ENCODE data around the gene PLA2G1B. TPM values are rescaled to one million over a fixed set of nuclear protein-coding genes. Genes with fewer than 3 reads are reported as not detected.

Gene PLA2G1B
- polyA plus RNA-seq, 4 donors: 0.53 to 19.9 (median 5.2) TPM

- WGBS, 3 donors: 34 to 63% (median 56%) methylated on average over 8 to 9 of the region's 9 CpGs
- Histone ChIP-seq H3K4me1 (ENCODE audit: control insufficient read depth in 3 of 3, insufficient read depth in 2 of 3, low read depth in 1 of 3, low read length in 2 of 3) (peaks cover 3 to 68% (median 6%) of the 10 kb centered on the region in 3 donors), H3K27me3 (ENCODE audit: control insufficient read depth in 3 of 3, insufficient read depth in 3 of 3, low read length in 3 of 3) (peaks cover 0 to 7% (median 5%) of the 10 kb centered on the region in 3 donors), H3K9me3 (ENCODE audit: control insufficient read depth in 2 of 2, insufficient read depth in 1 of 2, low read depth in 1 of 2, low read length in 1 of 2) (no peaks in the 10 kb centered on the region), H3K36me3 (ENCODE audit: control insufficient read depth in 3 of 3, insufficient read depth in 2 of 3, low read depth in 1 of 3, low read length in 3 of 3) (peaks cover 0 to 65% (median 0%) of the 10 kb centered on the region in 3 donors), H3K27ac (ENCODE audit: low read depth in 1 of 3, low read length in 2 of 3) (peak overlapping the region in 2 of 3 donors; percentile 28 to 81), H3K4me3 (ENCODE audit: low read depth in 1 of 3, low read length in 3 of 3) (no peak overlapping the region)
- no peak for DNase-seq
- no peak for FAIRE-seq
Measured at GRCh38 chr12:120363274-120363855, 35.8 kb upstream of the PLA2G1B start.

- Histone ChIP-seq H3K4me1 (ENCODE audit: control insufficient read depth in 3 of 3, insufficient read depth in 2 of 3, low read depth in 1 of 3, low read length in 2 of 3) (peaks cover 3 to 65% (median 5%) of the 10 kb centered on the region in 3 donors), H3K27ac (ENCODE audit: low read depth in 1 of 3, low read length in 2 of 3) (peak overlapping the region; percentile 9 to 81 (median 28)), H3K9me3 (ENCODE audit: control insufficient read depth in 2 of 2, insufficient read depth in 1 of 2, low read depth in 1 of 2, low read length in 1 of 2) (no peaks in the 10 kb centered on the region), H3K4me3 (ENCODE audit: low read depth in 1 of 3, low read length in 3 of 3) (no peak overlapping the region), H3K27me3 (ENCODE audit: control insufficient read depth in 3 of 3, insufficient read depth in 3 of 3, low read length in 3 of 3) (peaks cover 0 to 5% (median 4%) of the 10 kb centered on the region in 3 donors), H3K36me3 (ENCODE audit: control insufficient read depth in 3 of 3, insufficient read depth in 2 of 3, low read depth in 1 of 3, low read length in 3 of 3) (peaks cover 0 to 67% (median 0%) of the 10 kb centered on the region in 3 donors)
- 21 to 64% (median 40%) methylated on average over 14 of the region's 14 CpGs for WGBS, 3 donors
- FAIRE-seq: no peak
- DNase-seq: peak; percentile 79 to 91
Measured at GRCh38 chr12:120362516-120363273, 35.1 kb upstream of the PLA2G1B start.

GRCh38 chr12:120361506-120362208, 34.1 kb upstream of the PLA2G1B start:
- Histone ChIP-seq H3K27me3 (ENCODE audit: control insufficient read depth in 3 of 3, insufficient read depth in 3 of 3, low read length in 3 of 3) (peaks cover 0 to 4% (median 0%) of the 10 kb centered on the region in 3 donors), H3K4me1 (ENCODE audit: control insufficient read depth in 3 of 3, insufficient read depth in 2 of 3, low read depth in 1 of 3, low read length in 2 of 3) (peaks cover 3 to 55% (median 5%) of the 10 kb centered on the region in 3 donors), H3K36me3 (ENCODE audit: control insufficient read depth in 3 of 3, insufficient read depth in 2 of 3, low read depth in 1 of 3, low read length in 3 of 3) (peaks cover 0 to 67% (median 0%) of the 10 kb centered on the region in 3 donors), H3K27ac (ENCODE audit: low read depth in 1 of 3, low read length in 2 of 3) (peak overlapping the region; percentile 9 to 81 (median 28)), H3K9me3 (ENCODE audit: control insufficient read depth in 2 of 2, insufficient read depth in 1 of 2, low read depth in 1 of 2, low read length in 1 of 2) (no peaks in the 10 kb centered on the region), H3K4me3 (ENCODE audit: low read depth in 1 of 3, low read length in 3 of 3) (peak overlapping the region in 2 of 3 donors; percentile 9 to 38)
- DNase-seq: peak; percentile 54 to 84
- no peak for FAIRE-seq
- WGBS, 3 donors: 8 to 11% (median 10%) methylated on average over 41 to 56 of the region's 56 CpGs

GRCh38 chr12:120359128-120359527, 31.5 kb upstream of the PLA2G1B start:
- no peak overlapping the region for H3K4me3 ChIP-seq (ENCODE audit: low read depth in 1 of 3, low read length in 3 of 3)
- peaks cover 0 to 3% (median 0%) of the 10 kb centered on the region in 3 donors for H3K27me3 ChIP-seq (ENCODE audit: control insufficient read depth in 3 of 3, insufficient read depth in 3 of 3, low read length in 3 of 3)
- DNase-seq: no peak
- no peaks in the 10 kb centered on the region for H3K9me3 ChIP-seq (ENCODE audit: control insufficient read depth in 2 of 2, insufficient read depth in 1 of 2, low read depth in 1 of 2, low read length in 1 of 2)
- no peak for FAIRE-seq
- H3K36me3 ChIP-seq (ENCODE audit: control insufficient read depth in 3 of 3, insufficient read depth in 2 of 3, low read depth in 1 of 3, low read length in 3 of 3): peaks cover 0 to 62% (median 0%) of the 10 kb centered on the region in 3 donors
- no peak overlapping the region for H3K27ac ChIP-seq (ENCODE audit: low read depth in 1 of 3, low read length in 2 of 3)
- 88 to 100% (median 96%) methylated on average over 1 of the region's 1 CpG for WGBS, 3 donors
- H3K4me1 ChIP-seq (ENCODE audit: control insufficient read depth in 3 of 3, insufficient read depth in 2 of 3, low read depth in 1 of 3, low read length in 2 of 3): peaks cover 3 to 31% (median 3%) of the 10 kb centered on the region in 3 donors

GRCh38 chr12:120358412-120359100, 31.0 kb upstream of the PLA2G1B start:
- Histone ChIP-seq H3K27ac (ENCODE audit: low read depth in 1 of 3, low read length in 2 of 3) (no peak overlapping the region), H3K4me1 (ENCODE audit: control insufficient read depth in 3 of 3, insufficient read depth in 2 of 3, low read depth in 1 of 3, low read length in 2 of 3) (peaks cover 3 to 25% (median 3%) of the 10 kb centered on the region in 3 donors), H3K27me3 (ENCODE audit: control insufficient read depth in 3 of 3, insufficient read depth in 3 of 3, low read length in 3 of 3) (peaks cover 0 to 3% (median 0%) of the 10 kb centered on the region in 3 donors), H3K36me3 (ENCODE audit: control insufficient read depth in 3 of 3, insufficient read depth in 2 of 3, low read depth in 1 of 3, low read length in 3 of 3) (peaks cover 0 to 62% (median 0%) of the 10 kb centered on the region in 3 donors), H3K4me3 (ENCODE audit: low read depth in 1 of 3, low read length in 3 of 3) (no peak overlapping the region), H3K9me3 (ENCODE audit: control insufficient read depth in 2 of 2, insufficient read depth in 1 of 2, low read depth in 1 of 2, low read length in 1 of 2) (no peaks in the 10 kb centered on the region)
- FAIRE-seq (no peak), DNase-seq (no peak)
- 55 to 62% (median 58%) methylated on average over 18 to 19 of the region's 19 CpGs for WGBS, 3 donors

GRCh38 chr12:120357104-120357503, 29.5 kb upstream of the PLA2G1B start:
- peaks cover 0 to 61% (median 2%) of the 10 kb centered on the region in 3 donors for H3K36me3 ChIP-seq (ENCODE audit: control insufficient read depth in 3 of 3, insufficient read depth in 2 of 3, low read depth in 1 of 3, low read length in 3 of 3)
- FAIRE-seq (no peak), DNase-seq (no peak)
- 73 to 80% (median 77%) methylated on average over 5 of the region's 5 CpGs for WGBS, 3 donors
- H3K4me3 ChIP-seq (ENCODE audit: low read depth in 1 of 3, low read length in 3 of 3): no peak overlapping the region
- H3K9me3 ChIP-seq (ENCODE audit: control insufficient read depth in 2 of 2, insufficient read depth in 1 of 2, low read depth in 1 of 2, low read length in 1 of 2): no peaks in the 10 kb centered on the region
- peaks cover 0 to 11% (median 2%) of the 10 kb centered on the region in 3 donors for H3K4me1 ChIP-seq (ENCODE audit: control insufficient read depth in 3 of 3, insufficient read depth in 2 of 3, low read depth in 1 of 3, low read length in 2 of 3)
- H3K27me3 ChIP-seq (ENCODE audit: control insufficient read depth in 3 of 3, insufficient read depth in 3 of 3, low read length in 3 of 3): no peaks in the 10 kb centered on the region
- no peak overlapping the region for H3K27ac ChIP-seq (ENCODE audit: low read depth in 1 of 3, low read length in 2 of 3)

- Histone ChIP-seq H3K9me3 (ENCODE audit: control insufficient read depth in 2 of 2, insufficient read depth in 1 of 2, low read depth in 1 of 2, low read length in 1 of 2) (no peaks in the 10 kb centered on the region), H3K36me3 (ENCODE audit: control insufficient read depth in 3 of 3, insufficient read depth in 2 of 3, low read depth in 1 of 3, low read length in 3 of 3) (peaks cover 0 to 61% (median 2%) of the 10 kb centered on the region in 3 donors), H3K4me3 (ENCODE audit: low read depth in 1 of 3, low read length in 3 of 3) (no peak overlapping the region), H3K27me3 (ENCODE audit: control insufficient read depth in 3 of 3, insufficient read depth in 3 of 3, low read length in 3 of 3) (no peaks in the 10 kb centered on the region), H3K4me1 (ENCODE audit: control insufficient read depth in 3 of 3, insufficient read depth in 2 of 3, low read depth in 1 of 3, low read length in 2 of 3) (peaks cover 0 to 6% (median 0%) of the 10 kb centered on the region in 3 donors), H3K27ac (ENCODE audit: low read depth in 1 of 3, low read length in 2 of 3) (no peak overlapping the region)
- WGBS, 3 donors: 69 to 71% (median 71%) methylated on average over 13 of the region's 13 CpGs
- FAIRE-seq (no peak), DNase-seq (peak; percentile 74 to 81)
Measured at GRCh38 chr12:120356567-120357030, 29.0 kb upstream of the PLA2G1B start.
